Upper lobe of left lung (tissue), 4 donors: ENCODE measurements around the gene KIFBP.

Source experiments
- CTCF ChIP-seq, 6 experiments: fragments of 450-650 bp in 4 of 6; fragments of 200-600 bp in 2 of 6; sonication (generic) in 2 of 6; IDR thresholded peaks; one replicate each; pipeline ENCODE4 v1.5.1; 2016 to 2019; ENCODE audit warnings: antibody characterized with exemption in 6 of 6
- EP300 ChIP-seq, 4 donors: sonication (generic); formaldehyde crosslinking; IDR thresholded peaks; one replicate each; pipeline ENCODE4 v1.5.1; 2017; ENCODE audit warnings: antibody characterized with exemption in 4 of 4, control low read depth in 2 of 4
- POLR2A ChIP-seq, 4 donors: fragments of 450-650 bp; IDR thresholded peaks; one replicate each; pipeline ENCODE4 v1.5.1; 2016 to 2017; ENCODE audit warnings: antibody characterized with exemption in 4 of 4, mild to moderate bottlenecking in 2 of 4

- TF ChIP-seq EP300 (IDR thresholded peaks at IDR 0.05), result no peak
- no peak for TF ChIP-seq CTCF (IDR thresholded peaks at IDR 0.05)
- no peak for TF ChIP-seq POLR2A (IDR thresholded peaks at IDR 0.05)
These were observed 20.8 kb downstream of the KIFBP start for GRCh38 chr10:69009360-69009759.
